KMS-11 (cell line): ENCODE measurements around the gene VAV2.

Experiments used
- H2AFZ ChIP-seq: fragments of 200-600 bp; sonication (generic); 2 replicates; pipeline ENCODE4 v1.6.1; 2016; ENCODE audit warnings: antibody characterized with exemption, mixed run types, low read depth
- H3K27ac ChIP-seq: fragments of 200-600 bp; sonication (generic); 2 replicates; pipeline ENCODE4 v1.6.1; 2016; ENCODE audit warnings: mild to moderate bottlenecking, mixed run types
- H3K27me3 ChIP-seq: fragments of 200-600 bp; sonication (generic); 2 replicates; pipeline ENCODE4 v1.6.1; 2017; ENCODE audit warnings: mild to moderate bottlenecking, low read depth, mixed run types, moderate library complexity; ENCODE audit not compliant: insufficient read depth
- H3K36me3 ChIP-seq: fragments of 200-600 bp; sonication (generic); 2 replicates; pipeline ENCODE4 v1.6.1; 2017; ENCODE audit warnings: mild to moderate bottlenecking, mixed run types; ENCODE audit not compliant: insufficient read depth
- H3K4me1 ChIP-seq: fragments of 200-600 bp; sonication (generic); 2 replicates; pipeline ENCODE4 v1.6.1; 2016; ENCODE audit warnings: mild to moderate bottlenecking, low read depth, mixed run types; ENCODE audit not compliant: poor library complexity, severe bottlenecking
- H3K4me2 ChIP-seq: fragments of 200-600 bp; sonication (generic); 2 replicates; pipeline ENCODE4 v1.7.0; 2016; ENCODE audit warnings: mild to moderate bottlenecking, mixed run types
- H3K4me3 ChIP-seq: fragments of 200-600 bp; sonication (generic); IDR thresholded peaks from 2 replicates; pipeline ENCODE4 v1.6.1; 2017; ENCODE audit warnings: low read depth, low read length, mixed read lengths; ENCODE audit not compliant: insufficient read depth
- H3K79me2 ChIP-seq: fragments of 200-600 bp; sonication (generic); 2 replicates; pipeline ENCODE4 v1.6.1; 2016; ENCODE audit warnings: low read depth, mixed run types; ENCODE audit not compliant: insufficient read depth
- H3K9ac ChIP-seq: fragments of 200-600 bp; sonication (generic); 2 replicates; pipeline ENCODE4 v1.6.1; 2016; ENCODE audit warnings: mild to moderate bottlenecking, mixed run types
- H4K20me1 ChIP-seq: fragments of 200-600 bp; sonication (generic); 2 replicates; pipeline ENCODE4 v1.6.1; 2016; ENCODE audit warnings: mild to moderate bottlenecking, mixed run types; ENCODE audit not compliant: insufficient read depth
- CTCF ChIP-seq: fragments of 200-600 bp; sonication (generic); conservative IDR thresholded peaks from 2 replicates; pipeline ENCODE4 v1.6.1; 2017; ENCODE audit warnings: low read depth, mild to moderate bottlenecking, antibody characterized with exemption, low read length, moderate library complexity, mixed read lengths

Gene VAV2

GRCh38 chr9:134007150-134007549 is 15.0 kb upstream of the VAV2 start:
- no peak overlapping the region for H3K27ac ChIP-seq
- no peak overlapping the region for H2AFZ ChIP-seq
- H3K4me1 ChIP-seq = no peaks in the 10 kb centered on the region
- no peak overlapping the region for H3K4me2 ChIP-seq
- H3K79me2 ChIP-seq = no peaks in the 10 kb centered on the region
- H3K36me3 ChIP-seq = no peaks in the 10 kb centered on the region
- no peak overlapping the region for H3K4me3 ChIP-seq
- H3K9ac ChIP-seq = no peak overlapping the region
- no peaks in the 10 kb centered on the region for H4K20me1 ChIP-seq
- peaks cover 68% of the 10 kb centered on the region for H3K27me3 ChIP-seq
- no peak for TF ChIP-seq CTCF

- Histone ChIP-seq H3K36me3 (no peaks in the 10 kb centered on the region), H3K79me2 (no peaks in the 10 kb centered on the region), H3K4me1 (no peaks in the 10 kb centered on the region), H3K27ac (no peak overlapping the region), H4K20me1 (no peaks in the 10 kb centered on the region), H3K9ac (no peak overlapping the region), H3K4me2 (no peak overlapping the region), H2AFZ (no peak overlapping the region), H3K4me3 (no peak overlapping the region), H3K27me3 (peaks cover 72% of the 10 kb centered on the region)
- TF ChIP-seq CTCF = no peak
Observed at GRCh38 chr9:134005381-134005780, 13.3 kb upstream of the VAV2 start.

GRCh38 chr9:134004881-134005280 is 12.8 kb upstream of the VAV2 start:
- H4K20me1 ChIP-seq = no peaks in the 10 kb centered on the region
- H3K4me2 ChIP-seq = no peak overlapping the region
- H3K4me3 ChIP-seq = no peak overlapping the region
- H3K4me1 ChIP-seq = no peaks in the 10 kb centered on the region
- no peak overlapping the region for H2AFZ ChIP-seq
- no peaks in the 10 kb centered on the region for H3K36me3 ChIP-seq
- no peak for TF ChIP-seq CTCF
- H3K27me3 ChIP-seq = peaks cover 70% of the 10 kb centered on the region
- no peaks in the 10 kb centered on the region for H3K79me2 ChIP-seq
- H3K27ac ChIP-seq = no peak overlapping the region
- no peak overlapping the region for H3K9ac ChIP-seq

- H3K9ac ChIP-seq = no peak overlapping the region
- H3K27me3 ChIP-seq = peaks cover 71% of the 10 kb centered on the region
- H3K79me2 ChIP-seq = no peaks in the 10 kb centered on the region
- no peaks in the 10 kb centered on the region for H3K4me1 ChIP-seq
- H2AFZ ChIP-seq = no peak overlapping the region
- H3K4me2 ChIP-seq = no peak overlapping the region
- H4K20me1 ChIP-seq = no peaks in the 10 kb centered on the region
- no peak overlapping the region for H3K27ac ChIP-seq
- H3K36me3 ChIP-seq = no peaks in the 10 kb centered on the region
- no peak overlapping the region for H3K4me3 ChIP-seq
- TF ChIP-seq CTCF = no peak
Observed at GRCh38 chr9:134004131-134004873, 12.2 kb upstream of the VAV2 start.
